HG03039 (cell line): ENCODE data around the gene ISL1.

Experiments
- ATAC-seq: cut with Tn5 transposase; IDR thresholded peaks from one replicate; pipeline ENCODE4 v1.9.1; 2021; ENCODE audit warnings: mild to moderate bottlenecking, moderate library complexity; ENCODE audit not compliant: unreplicated experiment

Gene ISL1

GRCh38 chr5:51383131-51384121 is at the start of gene ISL1:
Gene ISL1 (plus strand): TSS chr5:51383448. CDS start chr5:51383672, 224 bp downstream.
- no peak for ATAC-seq

- ATAC-seq, result no peak
Measured at GRCh38 chr5:51336878-51337277, 46.4 kb upstream of the ISL1 start.

DNA sequence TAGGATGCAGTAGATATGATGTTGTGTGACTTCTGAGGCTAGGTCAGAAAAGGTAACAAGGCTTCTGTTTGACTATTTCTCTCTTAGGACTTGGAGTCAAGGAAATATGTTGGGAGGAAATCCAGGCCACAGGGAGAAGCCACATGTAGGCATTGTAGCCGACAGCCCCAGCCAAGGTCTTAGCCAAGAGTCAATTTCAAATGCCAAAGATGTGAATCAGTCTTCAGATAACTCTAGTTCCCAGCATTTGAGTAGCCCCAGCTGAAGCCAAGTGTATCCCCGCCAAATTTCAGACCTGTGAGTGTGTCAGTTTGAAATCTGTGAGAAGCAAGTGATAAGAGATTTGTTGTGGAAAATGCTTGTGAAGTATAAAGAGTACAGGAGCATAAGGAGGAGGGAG is 38.1 kb upstream of the ISL1 start:
- ATAC-seq, result no peak

- ATAC-seq, result no peak
Measured at GRCh38 chr5:51347157-51347556, 36.1 kb upstream of the ISL1 start.

DNA sequence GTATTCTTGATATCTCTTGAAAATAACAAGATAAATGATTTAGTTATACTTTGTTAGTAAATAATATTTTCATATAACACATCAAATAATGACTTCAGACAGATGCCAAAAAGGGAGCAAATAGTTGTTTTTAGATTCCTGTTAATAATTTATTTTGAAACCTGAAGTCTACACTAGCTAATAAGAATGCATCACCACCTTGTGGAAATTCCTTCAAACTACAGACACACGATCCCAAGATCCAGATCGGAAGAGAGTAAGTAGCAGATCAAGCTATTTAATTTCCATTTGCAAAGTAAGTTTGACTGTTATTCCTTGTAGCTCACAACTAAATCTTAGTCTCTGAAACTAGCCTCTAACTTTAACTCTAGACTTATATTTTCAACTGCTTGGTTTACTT is 35.5 kb upstream of the ISL1 start:
- ATAC-seq, result no peak

- ATAC-seq, result no peak
Measured at GRCh38 chr5:51371052-51371451, 12.2 kb upstream of the ISL1 start.

DNA sequence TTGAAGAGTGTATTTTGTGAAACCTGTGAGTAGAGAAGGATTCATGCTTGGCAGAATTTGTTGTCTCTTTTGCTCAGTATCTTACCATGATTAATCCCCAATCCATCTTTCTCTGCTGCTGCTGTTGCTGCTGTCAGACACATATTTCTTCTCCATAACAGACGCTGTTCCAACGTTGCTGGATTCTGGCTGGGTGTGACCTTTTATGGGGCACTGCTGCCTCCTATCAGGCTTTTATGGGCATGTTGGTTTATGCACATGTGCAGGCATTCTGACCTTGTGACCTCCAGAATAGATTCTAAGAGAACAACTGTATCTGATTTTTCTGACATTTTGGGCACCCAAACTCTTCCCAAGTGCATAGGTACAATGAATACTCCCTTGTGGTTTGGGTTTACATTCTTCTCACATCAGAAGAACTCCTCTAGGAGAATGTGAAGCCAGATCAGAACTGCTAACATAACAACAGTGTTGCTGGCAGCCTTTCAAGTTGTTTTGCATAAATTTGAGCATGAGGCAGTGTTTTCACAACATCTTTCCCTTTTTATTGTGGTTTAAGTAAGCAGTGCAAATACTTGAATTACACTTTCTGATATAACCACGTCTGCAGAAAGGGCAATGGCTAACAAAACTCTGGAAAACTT is 9.2 kb upstream of the ISL1 start:
- no peak for ATAC-seq

- ATAC-seq, result no peak
Measured at GRCh38 chr5:51375084-51375483, 8.2 kb upstream of the ISL1 start.

DNA sequence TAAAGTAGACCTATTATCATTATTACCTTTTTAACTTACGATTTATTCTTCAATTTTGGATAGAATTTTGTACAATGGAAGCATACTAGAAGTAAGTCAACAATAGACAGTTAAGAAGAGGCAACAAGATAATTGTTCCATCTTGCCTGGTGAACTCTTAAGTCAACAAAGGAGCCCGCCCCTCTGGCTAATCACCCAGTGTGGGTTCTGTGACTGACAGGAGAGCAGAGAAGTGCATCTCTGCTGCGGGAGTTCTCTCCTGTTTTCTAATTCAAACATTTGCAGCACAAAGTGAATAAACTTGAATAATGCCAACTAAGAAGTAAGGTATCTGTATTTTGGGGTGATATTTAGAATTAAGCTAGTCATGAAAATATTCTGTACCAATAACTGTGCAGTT is 6.7 kb upstream of the ISL1 start:
- no peak for ATAC-seq

DNA sequence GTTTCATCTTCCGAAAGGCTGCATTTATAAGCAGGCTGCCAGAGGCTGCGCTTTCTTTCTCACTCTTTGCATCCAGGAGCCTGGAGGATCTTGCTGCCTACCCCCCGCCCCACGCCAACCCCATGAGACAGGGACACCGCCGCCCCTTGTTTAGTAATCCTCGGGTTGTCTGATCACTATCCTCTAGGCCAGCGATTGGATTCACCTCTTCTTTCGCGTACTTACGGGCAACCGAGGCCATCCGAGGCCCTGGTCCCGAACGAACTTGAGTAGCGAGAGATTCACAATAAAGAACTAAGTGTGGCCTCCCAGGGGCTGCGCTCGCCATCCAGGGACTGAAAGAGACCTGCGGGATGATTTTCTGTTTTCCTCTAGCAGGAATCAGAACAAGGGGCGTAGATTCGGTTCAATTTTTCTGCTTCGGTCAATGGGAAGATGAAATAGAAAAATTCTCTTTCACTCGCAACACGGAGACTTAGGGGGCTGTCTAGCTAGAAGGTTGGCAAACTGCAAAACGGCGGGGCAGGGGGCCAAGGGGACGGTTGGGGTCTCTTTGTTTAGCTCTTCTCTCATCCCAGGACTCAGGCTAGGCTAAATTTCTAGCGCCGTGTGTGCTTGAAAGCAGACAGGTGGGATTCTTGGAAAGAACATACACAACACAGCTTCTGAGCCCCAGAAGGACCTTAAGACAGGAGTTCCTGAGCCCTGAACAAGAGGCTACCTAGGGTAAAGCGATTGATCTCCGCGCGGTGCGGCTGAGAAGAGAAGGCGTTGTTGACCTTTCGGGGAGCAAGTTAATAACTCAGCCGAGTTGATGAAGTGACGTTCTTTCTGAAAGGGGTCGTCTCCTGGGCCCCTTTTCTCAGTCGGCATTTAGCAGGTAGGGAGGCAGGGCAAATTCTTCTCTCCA is 5.8 kb upstream of the ISL1 start:
- no peak for ATAC-seq

GRCh38 chr5:51378061-51378409 is 5.2 kb upstream of the ISL1 start:
- no peak for ATAC-seq

- ATAC-seq, result no peak
Measured at GRCh38 chr5:51378448-51379330, 4.6 kb upstream of the ISL1 start.

- ATAC-seq, result no peak
Measured at GRCh38 chr5:51379331-51379700, 3.9 kb upstream of the ISL1 start.

DNA sequence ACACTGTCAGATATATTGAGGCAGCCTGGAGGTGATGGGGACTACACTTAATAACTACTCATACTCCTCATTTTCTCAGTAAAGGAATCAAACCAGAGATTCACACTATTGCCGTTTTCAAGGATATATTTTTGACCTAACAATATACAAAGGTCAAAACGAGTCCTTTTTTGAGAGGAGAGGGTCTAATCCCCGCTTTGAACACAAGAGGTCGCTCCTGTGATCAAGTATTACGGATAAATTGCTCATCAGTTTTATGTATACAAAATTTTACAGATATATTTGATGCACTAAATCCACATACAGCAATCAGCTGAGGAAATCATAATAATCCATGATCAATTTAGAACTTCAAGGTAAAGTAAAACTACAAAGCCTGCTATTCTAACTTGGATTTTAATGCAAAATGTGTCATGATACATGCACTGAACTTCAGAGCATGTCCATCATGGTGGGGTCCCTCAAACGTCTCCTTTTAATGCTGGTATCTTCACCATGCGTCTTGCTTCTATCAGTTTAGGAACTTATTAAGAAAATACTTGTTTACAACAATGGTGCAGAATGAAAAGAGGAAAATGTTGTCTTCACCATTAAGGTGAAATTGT is 2.5 kb upstream of the ISL1 start:
- no peak for ATAC-seq

DNA sequence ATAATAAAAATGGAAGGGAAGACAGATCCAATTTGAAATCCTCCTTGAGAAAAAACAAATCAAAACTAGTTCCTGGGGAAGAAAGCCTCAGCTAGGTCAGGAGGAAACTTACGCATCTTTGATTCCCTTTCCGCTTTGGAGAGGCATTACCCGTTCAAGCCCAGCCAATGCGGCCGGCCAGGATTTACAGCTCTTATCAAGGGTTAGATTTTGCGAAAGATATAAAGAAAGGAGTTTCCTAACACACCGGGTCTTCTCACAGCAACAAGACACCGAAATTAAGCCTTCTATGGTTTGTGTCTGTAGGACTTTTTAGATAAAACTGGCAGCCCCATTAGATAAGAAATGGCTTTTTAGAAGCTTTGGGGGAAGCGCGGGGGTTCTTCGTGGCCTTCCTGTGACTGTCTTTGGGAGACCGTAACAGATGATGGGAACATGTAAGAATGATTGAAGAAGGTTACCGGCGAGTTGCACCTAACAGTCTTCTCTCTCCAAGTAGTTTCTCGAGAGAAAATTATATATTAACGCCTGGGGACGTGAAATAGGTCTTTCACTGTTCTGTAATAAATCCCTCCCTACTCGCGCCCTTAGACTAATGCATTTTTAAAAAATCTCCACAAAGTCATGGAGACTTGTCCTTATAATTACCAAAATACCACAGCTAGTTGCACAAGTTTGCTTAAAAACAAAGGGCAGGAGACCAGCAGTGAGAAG is 1.3 kb upstream of the ISL1 start:
- ATAC-seq, result no peak

DNA sequence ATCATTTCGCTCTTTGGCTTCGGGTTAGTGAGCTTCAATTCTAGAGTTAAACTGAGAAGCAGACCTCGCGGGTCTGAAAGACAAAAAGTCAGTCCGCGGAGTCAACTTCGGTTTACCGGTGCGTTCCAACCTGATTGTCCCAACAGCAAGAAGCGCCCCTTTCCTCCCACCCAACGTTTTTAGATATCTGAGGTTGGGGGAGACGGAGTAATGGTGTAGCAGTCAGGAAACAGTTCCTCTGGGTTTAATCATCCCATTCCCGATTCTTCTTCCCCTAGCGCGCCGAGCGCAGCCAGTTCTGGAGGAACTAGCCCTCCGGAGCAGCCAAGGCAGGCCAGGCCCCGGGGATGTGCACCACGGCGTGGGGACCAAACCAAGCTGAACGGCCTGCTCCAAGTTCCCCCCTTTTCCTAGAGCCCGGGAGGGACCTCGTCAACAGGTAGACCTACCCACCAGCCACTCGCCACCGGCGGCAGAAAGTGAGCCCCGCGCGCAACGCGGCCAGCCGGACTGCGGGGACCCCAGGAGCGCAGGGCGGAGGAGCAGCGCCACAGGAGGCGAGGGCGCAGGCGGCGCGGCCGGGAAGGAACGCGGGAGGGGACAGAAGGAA is 622 bp upstream of the ISL1 start:
- ATAC-seq, result no peak

- ATAC-seq, result no peak
Measured at GRCh38 chr5:51384281-51384840, 1.1 kb downstream of the ISL1 start.

DNA sequence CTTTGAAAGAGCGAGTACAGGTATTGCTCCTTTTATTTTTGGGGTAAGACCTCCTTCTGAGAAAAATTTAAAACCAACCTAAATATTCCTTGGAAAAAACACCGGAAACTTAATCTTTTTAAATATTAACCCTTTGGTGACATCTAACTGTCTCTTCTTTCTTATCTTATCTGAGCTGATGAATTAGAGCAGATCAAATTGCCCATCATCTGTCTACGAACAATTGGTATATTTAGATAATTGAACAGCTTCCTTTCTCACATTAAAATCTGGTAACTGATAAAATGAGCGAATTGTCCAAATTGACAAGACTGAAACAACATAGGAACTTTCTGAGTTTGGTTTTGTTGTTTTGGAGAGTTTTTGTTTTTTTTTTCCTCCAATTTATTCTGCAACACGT is 2.0 kb downstream of the ISL1 start:
- ATAC-seq, result no peak
